Measurements from ENCODE around the gene USP7. TPM values are rescaled to one million over a fixed set of nuclear protein-coding genes. Genes with fewer than 3 reads are reported as not detected.
"Not testable (repeated sequence)": the region's sequence is repeated elsewhere in the genome, so short reads cannot be mapped to it uniquely, and the experiment has no call there.

The USP7 gene
- total RNA-seq, 1 donor from 2014 or later = 74.6 TPM

DNA sequence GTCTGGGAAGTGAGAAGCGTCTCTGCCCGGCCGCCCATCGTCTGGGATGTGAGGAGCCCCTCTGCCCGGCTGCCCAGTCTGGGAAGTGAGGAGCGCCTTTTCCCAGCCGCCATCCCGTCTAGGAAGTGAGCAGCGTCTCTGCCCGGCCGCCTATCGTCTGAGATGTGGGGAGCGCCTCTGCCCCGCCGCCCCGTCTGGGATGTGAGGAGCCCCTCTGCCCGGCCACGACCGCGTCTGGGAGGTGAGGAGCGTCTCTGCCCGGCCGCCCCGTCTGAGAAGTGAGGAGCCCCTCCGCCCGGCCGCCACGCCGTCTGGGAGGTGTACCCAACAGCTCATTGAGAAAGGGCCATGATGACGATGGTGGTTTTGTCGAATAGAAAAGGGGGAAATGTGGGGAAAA is 18.2 kb upstream of the USP7 start:
- DNase-seq (ENCODE audit: low spot score); intact Hi-C loops (cut with DNase I): not testable (repeated sequence)

DNA sequence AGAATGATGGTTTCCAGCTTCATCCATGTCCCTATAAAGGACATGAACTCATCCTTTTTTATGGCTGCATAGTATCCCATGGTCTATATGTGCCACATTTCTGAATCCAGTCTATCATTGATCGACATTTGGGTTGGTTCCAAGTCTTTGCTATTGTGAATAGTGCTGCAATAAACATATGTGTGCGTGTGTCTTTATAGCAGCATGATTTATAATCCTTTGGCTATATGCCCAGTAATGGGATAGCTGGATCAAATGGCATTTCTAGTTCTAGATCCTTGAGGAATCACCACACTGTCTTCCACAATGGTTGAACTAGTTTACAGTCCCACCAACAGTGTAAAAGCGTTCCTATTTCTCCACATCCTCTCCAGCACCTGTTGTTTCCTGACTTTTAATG is 12.5 kb upstream of the USP7 start:
- intact Hi-C loops (cut with DNase I); DNase-seq (ENCODE audit: low spot score): not testable (repeated sequence)

DNA sequence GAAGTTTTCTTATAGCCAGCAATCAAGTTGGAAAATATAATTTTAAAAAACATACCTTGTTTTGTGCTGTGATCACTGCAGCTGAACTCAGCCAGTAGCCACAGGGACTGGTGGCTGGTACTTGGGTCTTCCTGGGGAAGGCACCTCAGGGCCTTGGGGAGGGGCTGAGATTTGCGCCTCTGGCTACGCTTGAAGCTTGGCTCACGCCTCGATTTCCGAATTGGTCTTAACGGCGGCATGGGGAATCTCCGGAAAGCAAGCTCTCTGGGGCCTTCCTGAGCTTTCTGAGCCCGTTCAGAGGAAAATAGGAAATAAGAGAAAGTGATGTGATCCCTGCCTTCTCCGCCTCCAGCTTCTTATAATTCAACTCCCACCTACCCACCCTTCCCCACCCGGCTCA is 11.3 kb upstream of the USP7 start:
- intact Hi-C loops (cut with DNase I) = no loop called here
- no peak for DNase-seq (ENCODE audit: low spot score)

DNA sequence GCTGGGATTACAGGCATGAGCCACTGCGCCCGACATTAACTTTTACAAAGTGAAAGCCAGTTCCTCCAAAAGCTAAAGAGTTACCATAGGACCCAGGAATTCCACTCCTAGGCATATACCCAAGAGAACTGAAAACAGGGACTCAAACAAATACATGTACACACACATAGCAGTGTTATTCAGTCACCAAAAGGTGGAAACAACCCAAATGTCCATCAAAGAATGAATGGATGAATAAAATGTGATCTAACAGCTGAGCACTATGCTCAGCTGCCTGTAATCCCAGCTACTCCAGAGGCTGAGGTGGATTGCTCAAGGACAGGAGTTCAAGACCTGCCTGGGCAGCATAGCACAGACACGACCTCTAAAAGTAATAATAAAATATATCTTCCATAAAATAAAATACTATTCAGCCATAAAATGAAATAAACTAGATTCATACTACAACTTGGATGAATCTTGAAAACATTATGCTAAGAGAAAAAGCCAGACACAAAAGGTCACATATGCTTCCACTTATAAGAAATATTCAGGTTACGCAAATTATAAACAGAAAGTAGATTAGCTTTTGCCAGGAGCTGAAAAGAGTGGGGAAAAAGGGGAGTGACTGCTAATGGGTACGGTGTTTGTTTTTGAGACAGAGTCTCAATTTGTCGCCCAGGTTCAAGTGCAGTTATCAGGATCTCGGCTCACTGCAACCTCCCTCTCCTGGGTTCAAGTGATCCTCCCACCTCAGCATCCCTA is 9.3 kb upstream of the USP7 start:
- no peak for DNase-seq (ENCODE audit: low spot score)
- intact Hi-C loops (cut with DNase I) = no loop called here

DNA sequence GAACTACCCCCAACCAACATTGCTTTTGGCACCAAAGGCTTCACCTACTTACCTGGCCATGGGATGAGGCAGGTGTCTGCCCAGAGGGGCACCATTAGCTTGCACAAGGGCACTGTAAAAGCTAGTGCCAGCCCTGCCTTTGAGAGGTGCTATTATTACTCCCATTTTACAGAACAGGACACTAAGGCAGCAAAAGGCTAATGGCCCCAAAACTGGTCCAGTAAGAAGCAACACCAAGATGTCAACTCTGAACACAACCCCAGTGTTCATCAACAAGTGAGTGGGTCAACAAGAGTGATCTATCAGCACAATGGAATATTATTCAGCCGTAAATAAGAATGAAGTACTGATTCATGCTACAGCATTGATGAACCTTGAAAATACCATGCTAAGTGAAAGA is 7.7 kb upstream of the USP7 start:
- no peak for DNase-seq (ENCODE audit: low spot score)
- intact Hi-C loops (cut with DNase I) = no loop called here

DNA sequence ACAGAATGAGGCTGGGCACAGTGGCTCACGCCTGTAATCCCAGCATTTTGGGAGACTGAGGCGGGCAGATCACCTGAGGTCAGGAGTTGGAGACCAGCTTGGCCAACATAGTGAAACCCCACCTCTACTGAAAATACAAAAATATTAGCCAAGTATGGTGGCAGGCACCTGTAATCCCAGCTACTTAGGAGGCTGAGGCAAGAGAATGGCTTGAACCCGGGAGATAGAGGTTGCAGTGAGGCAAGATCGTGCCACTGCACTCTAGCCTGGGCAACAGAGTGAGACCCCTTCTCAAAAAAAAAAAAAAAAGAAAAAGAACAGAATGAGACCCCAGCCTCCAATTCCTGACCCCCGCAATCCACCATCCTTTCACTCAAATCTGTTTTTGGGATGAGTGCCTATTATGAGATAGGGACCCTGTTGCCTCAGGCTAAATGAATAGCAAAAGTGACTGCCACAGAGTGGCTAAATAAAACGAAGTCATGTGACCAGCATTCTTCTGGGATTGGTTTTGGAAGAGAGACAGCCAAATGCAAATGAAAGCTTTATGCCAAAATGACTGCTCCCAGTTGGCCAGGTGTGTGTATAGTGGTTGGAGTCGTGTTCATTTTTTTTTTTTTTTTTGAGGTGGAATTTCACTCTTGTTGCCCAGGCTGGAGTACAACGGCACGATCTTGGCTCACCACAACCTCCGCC is 5.6 kb upstream of the USP7 start:
- intact Hi-C loops (cut with DNase I); DNase-seq (ENCODE audit: low spot score): not testable (repeated sequence)

DNA sequence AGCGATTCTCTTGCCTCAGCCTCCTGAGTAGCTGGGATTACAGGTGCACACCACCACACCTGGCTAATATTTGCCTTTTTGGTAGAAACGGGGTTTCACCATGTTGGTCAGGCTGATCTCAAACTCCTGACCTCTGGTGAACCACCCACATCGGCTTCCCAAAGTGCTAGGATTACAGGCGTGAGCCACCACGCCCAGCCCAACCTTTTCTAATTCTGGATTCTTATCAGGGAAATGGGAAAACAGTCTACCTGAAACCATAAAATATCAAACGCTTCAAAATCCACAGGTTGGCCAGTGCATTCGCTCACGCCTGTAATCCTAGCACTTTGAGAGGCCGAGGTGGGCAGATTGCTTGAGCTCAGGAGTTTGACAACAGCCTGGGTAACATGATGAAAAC is 4.3 kb upstream of the USP7 start:
- intact Hi-C loops (cut with DNase I); DNase-seq (ENCODE audit: low spot score): not testable (repeated sequence)

DNA sequence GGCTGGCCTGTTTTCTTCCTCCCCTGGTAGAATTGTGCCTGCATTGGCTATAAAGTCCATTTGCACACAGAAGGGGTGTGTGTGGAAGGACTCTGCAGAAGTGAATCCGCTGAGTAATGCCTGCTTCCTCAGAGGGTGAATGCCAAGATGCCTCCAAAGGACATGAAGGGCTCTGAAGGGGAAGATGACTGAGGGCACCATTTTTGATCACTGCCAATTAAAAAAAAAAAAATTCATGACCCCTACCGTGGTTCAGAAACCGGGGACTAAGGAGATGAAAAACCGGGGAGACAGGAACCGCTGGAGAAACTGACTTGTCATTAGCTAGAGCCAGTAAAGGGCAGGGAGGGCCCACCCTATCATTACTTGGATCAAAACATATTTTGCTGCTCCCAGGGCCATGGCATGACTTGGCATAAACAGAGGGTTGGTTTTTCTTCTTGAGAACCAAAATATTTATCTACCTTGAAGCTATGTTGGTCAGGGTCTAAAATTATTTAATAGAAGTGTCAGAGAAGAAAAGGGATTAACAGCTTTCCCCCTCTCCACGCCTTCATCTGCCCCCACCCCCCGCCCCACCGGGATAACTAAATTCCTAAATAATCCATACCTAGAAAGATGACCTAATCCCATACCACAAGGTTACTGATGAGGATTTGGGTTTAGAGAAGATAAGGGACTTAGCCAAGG is 3.6 kb upstream of the USP7 start:
- DNase-seq (ENCODE audit: low spot score) = no peak
- intact Hi-C loops (cut with DNase I) = no loop called here

DNA sequence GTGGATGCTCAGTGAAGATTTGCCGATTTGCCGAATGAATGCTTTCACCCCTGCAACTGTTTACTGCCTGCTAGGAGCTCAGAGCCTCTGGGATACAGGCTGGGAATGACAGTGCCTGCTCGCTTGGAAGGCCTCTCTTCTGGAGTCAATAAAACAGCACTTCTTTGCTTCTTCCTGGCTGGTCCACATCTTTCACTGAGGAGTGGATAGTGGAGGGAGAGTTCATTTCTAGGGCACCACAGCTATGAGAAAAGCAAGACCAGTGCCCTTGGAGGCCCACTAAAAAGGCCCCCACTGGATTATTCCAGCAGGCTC is 3.1 kb upstream of the USP7 start:
- no peak for DNase-seq (ENCODE audit: low spot score)
- intact Hi-C loops (cut with DNase I) = no loop called here

DNA sequence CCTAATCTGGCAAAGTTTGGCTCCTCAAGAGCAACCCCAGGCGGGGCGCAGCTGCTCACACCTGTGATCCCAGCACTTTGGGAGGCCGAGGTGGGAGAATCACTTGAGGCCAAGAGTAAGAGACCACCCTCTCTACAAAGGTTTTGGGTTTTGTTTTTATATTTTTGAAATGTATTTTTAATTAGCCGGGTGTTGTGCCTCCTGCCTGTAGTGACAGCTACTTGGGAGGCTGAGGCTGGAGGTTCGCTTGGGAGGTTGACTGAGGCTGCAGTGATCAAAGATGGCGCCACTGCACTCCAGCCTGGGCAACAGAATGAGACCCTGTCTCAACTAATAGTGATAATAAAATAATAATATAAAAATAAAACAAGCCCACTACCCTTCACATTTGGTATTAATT is 756 bp upstream of the USP7 start:
- DNase-seq (ENCODE audit: low spot score) = no peak
- intact Hi-C loops (cut with DNase I) = no loop called here

DNA sequence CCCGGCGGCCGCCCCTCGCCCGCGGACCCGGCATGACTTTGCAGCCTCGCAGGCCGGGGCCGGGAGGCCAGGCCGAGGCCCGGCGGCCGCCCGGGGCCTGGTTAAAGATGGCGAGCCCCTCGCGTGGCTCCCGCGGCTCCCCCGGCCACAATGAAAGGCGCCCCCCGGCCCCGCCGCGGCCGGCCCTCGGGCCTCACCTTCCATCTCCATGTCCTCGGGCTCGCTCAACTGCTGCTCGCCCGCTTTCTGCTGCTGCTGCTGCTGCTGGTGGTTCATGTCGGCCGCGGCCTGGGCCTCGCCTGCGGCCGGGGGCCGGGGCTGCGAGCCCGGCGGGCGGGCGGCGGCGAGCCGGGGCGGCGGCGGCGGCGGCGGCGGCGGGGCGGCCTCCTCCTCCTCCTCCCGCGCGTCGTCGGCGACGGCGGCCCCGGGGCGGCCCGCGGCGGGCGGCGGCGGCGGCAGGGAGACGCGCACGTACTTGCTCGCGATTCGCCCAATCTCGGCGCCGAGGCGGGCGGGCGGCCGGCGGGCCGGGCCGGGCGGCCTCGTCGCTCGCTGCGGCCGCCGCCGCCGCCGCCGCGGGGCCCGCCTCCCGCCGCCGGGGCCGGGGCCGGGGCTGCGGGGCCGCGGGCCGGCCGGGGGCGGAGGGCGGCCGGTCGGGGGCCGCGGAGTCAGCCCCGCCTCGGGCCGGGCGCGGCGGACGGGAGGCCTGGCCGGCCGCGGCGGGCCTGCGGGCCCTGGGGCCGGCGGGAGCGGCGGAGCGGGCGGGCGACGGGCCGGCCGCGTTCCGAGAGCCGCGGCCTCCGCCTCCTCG is 491 bp downstream of the USP7 start:
- DNase-seq (ENCODE audit: low spot score) = no peak
- intact Hi-C loops (cut with DNase I) = loop anchor here (2.0 kb wide), 1 partner anchor 128 kb away; the partner anchor contains the start of gene HAPSTR1

DNA sequence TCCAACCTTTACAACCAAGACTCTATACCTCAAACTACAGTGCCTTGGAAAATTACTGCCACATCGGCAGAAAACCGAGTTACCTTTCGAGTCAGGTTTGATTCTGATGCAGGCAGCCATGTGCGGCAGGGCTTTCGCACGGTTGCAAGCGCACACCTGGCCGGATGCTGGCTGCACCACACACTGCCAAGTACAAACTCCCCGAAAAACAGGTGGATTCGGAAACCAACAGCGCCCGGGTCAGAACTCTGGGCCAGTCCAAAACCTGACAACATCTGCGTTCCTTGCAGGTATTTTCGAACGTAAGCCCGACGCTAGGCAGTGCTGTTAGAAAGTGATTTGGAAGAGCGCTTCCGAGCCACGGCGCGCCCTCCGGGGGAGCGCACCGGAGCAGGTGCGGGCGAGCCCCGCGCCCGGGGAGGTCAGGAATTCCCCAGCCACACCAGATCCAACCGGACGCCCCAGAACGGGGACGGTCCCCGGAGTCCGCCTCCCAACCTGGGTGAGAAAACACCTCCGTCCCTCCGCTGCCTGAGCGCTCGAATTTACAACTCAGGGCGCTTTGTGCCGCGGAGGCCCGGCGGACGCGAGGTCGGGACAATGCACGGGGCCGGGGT is 1.2 kb downstream of the USP7 start:
- intact Hi-C loops (cut with DNase I) = loop anchor here (2.0 kb wide), 1 partner anchor 128 kb away; the partner anchor contains the start of gene HAPSTR1
- no peak for DNase-seq (ENCODE audit: low spot score)

DNA sequence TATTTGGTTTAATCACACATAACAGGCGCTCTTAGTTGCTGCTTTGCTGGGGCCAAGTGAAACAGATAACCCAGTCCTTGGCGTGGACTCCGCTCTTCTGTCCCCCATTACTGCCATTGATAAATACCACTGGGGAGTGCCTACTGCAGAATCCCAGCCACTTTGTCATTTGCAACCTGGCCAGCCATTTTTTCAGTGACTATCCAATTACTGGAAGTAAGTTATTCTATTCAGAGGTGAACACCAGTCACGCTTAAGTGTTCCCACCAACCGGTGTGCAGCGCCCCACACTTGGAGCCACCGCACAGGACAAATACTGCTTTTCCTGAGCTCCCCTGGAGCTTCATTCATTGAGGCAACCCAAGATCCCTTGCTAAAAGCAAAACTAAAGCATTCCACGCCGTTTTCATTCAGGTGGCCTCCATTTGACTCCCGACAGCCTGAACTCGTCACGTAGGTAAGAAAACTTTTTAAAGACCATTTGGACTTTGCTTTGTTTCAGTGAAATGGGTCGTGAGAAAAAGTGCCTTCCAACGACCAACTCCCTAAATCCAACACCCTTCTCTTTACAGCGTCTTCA is 1.8 kb downstream of the USP7 start:
- no peak for DNase-seq (ENCODE audit: low spot score)
- intact Hi-C loops (cut with DNase I) = loop anchor here (2.0 kb wide), 1 partner anchor 129 kb away; the partner anchor contains the start of gene HAPSTR1

DNA sequence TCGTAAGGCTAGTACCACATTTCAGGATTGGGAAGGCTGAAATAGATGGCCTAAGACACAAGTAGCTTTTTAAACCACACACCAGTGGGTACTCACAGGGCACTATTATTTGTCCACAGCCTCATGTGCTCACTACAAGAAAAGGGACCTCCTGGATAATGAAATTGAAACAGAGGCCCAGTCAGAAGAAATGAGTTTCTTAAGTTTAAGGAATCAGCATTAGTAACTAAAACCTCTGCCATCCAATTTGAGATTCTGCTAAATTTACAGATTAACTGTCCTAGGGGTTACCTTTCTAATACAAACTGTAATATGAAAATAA is 3.0 kb downstream of the USP7 start:
- intact Hi-C loops (cut with DNase I) = no loop called here
- no peak for DNase-seq (ENCODE audit: low spot score)

DNA sequence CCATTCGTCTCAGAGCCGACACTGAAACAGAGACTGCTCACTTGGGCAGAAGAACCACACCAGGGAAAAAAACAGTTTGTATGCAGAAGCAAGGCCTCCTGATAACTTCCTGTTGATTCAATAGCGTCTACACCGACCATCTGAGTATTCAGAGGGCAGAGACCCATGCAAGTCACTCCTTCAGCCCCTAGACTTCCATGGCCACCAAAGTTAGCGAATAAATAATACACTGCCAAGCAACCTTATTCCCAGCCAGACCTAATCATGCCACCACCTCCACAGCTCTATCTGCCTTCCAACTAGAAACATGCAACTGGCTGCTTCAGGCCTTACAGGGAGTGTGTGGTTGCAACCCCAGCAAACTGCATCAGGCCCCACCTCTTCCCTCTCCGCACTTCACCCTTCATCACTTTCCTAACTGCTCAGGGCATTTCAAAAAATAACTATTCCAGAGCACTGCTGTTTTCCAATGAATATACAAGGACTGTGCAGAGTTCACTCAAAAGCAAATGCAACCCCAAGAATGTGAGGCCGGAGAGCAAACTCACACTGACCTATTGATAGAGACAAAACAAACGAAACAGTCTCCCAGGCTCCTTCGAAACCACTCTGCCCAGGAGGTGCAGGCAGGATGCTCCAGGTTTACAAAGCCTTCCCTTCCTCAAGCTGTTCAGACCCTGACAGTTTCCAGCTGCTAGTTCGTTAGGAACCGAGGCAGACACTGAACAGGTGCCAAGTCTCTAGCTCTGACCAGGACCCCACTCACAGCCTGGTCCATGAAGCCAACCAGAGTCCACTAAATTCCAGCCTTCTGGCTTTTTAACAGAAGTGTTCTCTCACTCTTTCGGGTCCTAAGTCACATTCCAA is 3.6 kb downstream of the USP7 start:
- DNase-seq (ENCODE audit: low spot score) = no peak
- intact Hi-C loops (cut with DNase I) = no loop called here

DNA sequence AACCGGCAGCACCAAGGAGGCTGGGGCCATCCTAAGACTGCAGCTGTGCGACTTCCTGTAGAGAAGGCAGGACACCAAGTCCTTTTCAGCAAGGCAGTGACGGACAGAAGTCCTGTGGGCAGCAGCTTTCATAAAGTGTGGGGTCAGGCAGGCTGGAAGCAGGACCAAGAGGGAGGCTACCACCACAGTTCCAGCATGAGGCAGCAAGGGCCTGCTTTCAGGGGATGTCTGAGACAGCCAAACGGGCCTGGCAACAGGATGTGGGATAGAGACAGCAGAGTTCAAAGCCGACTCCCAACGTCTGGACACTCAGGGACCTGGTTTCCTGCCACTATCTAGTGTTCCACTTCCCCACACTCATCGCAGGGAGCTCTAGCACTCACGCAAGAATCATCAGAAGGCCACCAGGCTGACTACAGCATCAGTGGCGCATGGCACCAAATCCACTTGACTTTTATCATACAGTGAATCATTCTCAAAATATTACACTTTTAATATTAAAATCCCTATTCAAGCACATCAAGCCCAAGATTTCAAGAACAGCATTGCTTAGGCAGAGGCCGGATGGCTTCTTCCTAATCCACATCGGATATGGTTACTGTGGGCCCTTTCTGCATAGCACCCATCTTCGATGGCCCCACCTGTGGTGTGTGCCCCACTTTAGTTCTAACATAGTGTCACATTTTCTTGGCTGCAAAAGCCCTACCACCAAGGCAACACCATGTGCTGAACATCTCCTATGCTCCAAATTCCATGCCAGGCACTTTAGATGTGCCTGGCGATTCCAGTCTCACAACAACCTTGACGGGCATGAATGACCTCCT is 5.2 kb downstream of the USP7 start:
- intact Hi-C loops (cut with DNase I) = no loop called here

DNA sequence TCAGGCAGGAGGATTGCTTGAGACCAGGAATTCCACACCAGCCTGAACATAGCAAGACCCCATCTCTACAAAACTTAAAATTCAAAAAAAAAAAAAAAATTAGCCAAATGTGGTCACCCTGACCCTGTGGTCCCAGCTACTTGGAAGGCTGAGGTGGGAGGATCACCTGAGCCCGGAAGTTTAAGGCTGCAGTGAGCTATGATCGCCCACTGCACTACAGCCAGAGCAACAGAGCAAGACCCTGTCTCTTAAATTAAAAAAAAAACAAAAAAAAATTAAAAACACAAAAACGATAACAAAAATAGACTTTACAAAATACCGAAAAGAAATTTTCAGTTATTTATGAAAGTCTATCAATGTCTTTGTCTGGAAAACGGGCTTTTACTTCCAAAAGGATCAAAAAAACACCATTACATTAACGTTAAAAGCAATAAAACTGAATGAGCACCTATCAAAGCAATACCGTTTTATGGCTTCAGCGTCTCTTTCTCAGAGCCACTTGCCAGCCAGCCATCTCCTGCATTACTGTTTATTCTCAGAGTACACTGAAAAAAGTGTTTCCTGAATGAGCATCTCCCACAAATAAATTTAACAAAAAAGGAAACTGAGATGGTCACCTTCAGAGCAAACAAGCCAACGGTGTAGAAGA is 6.1 kb downstream of the USP7 start:
- no peak for DNase-seq (ENCODE audit: low spot score)
- intact Hi-C loops (cut with DNase I) = no loop called here

More for the DNA sequence above, 5.2 kb downstream of the USP7 start:
- DNase-seq (ENCODE audit: low spot score) = no peak
